ENCODE results near the gene CPPED1. TPM values are rescaled to one million over a fixed set of nuclear protein-coding genes. Genes with fewer than 3 reads are reported as not detected.

CPPED1 gene
- total RNA-seq, 2 experiments from 2014 or later: 1.4 to 2.3 TPM

DNA sequence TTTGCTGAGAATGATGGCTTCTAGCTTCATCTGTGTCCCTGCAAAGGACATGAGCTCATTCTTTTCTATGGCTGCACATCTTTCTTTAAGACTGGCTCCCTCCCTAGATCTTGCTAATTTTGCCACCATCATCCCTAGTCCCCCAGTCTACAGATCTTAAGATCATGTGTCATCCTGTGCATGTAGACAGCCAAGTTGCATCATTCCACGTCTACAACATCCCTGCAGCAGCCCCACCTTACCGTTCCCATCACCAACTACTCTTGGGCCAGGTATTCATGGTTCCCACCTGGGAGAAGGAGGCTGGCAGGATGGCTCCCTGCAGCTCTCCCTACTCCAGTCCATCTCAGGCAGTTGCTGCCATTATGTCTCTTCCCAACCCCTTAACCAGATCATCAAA lies 12.3 kb downstream of the CPPED1 start:
- Histone ChIP-seq H3K36me3 (ENCODE audit: insufficient read depth, low read length) (no peaks in the 10 kb centered on the region), H3K4me3 (ENCODE audit: low read length) (no peak overlapping the region), H3K9me3 (ENCODE audit: control insufficient read depth in 1 of 2, insufficient read depth in 1 of 2, low read length in 2 of 2) (peaks cover 0 to 3% of the 10 kb centered on the region in 2 experiments), H3K27me3 (ENCODE audit: control insufficient read depth in 1 of 2, insufficient read depth in 2 of 2, low read length in 2 of 2) (no peaks in the 10 kb centered on the region), H3K4me1 (ENCODE audit: insufficient read depth, low read length) (no peaks in the 10 kb centered on the region), H3K27ac (ENCODE audit: low read depth in 1 of 2, low read length in 2 of 2) (no peak overlapping the region)
- DNase-seq (no peak), ATAC-seq (ENCODE audit: poor library complexity) (no peak)
- no peaks in the 10 kb centered on the region for H3K27me3 Mint-ChIP-seq
- no peaks in the 10 kb centered on the region for H3K4me1 Mint-ChIP-seq (ENCODE audit: low read depth)
- POLR2A ChIA-PET: no interaction called here
- TF ChIP-seq, protein P1, sequence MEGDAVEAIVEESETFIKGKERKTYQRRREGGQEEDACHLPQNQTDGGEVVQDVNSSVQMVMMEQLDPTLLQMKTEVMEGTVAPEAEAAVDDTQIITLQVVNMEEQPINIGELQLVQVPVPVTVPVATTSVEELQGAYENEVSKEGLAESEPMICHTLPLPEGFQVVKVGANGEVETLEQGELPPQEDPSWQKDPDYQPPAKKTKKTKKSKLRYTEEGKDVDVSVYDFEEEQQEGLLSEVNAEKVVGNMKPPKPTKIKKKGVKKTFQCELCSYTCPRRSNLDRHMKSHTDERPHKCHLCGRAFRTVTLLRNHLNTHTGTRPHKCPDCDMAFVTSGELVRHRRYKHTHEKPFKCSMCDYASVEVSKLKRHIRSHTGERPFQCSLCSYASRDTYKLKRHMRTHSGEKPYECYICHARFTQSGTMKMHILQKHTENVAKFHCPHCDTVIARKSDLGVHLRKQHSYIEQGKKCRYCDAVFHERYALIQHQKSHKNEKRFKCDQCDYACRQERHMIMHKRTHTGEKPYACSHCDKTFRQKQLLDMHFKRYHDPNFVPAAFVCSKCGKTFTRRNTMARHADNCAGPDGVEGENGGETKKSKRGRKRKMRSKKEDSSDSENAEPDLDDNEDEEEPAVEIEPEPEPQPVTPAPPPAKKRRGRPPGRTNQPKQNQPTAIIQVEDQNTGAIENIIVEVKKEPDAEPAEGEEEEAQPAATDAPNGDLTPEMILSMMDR (IDR thresholded peaks at IDR 0.05): no peak
- H3K36me3 Mint-ChIP-seq (ENCODE audit: low read depth): no peaks in the 10 kb centered on the region
- intact Hi-C loops (cut with DNase I, micrococcal nuclease): no loop called here
- CTCF ChIA-PET: no interaction called here
- H3K4me3 Mint-ChIP-seq: no peak overlapping the region
- no peak overlapping the region for H3K27ac Mint-ChIP-seq
- H3K9me3 Mint-ChIP-seq: no peaks in the 10 kb centered on the region

DNA sequence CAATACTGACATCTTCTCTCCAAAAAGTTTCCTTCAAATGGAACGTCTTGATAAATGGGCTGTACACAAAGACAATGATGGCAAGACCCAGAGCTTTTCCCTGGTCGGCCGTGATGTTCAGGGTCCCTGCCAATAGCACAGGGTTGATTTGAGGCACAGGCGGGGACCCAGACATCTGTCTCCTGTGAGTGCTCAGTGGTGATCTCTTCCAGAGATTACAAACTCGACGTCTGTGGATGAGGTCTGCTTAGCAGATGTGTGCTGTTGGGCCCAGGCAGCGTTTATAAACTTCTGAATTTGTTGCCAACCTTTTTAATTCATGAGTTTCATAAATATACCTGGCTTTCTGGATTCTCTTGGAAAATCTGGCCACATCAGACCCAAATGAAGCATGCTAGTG lies 14.9 kb downstream of the CPPED1 start:
- Histone ChIP-seq H3K36me3 (ENCODE audit: insufficient read depth, low read length) (no peaks in the 10 kb centered on the region), H3K9me3 (ENCODE audit: control insufficient read depth in 1 of 2, insufficient read depth in 1 of 2, low read length in 2 of 2) (peaks cover 0 to 3% of the 10 kb centered on the region in 2 experiments), H3K27ac (ENCODE audit: low read depth in 1 of 2, low read length in 2 of 2) (no peak overlapping the region), H3K4me1 (ENCODE audit: insufficient read depth, low read length) (no peaks in the 10 kb centered on the region), H3K4me3 (ENCODE audit: low read length) (no peak overlapping the region), H3K27me3 (ENCODE audit: control insufficient read depth in 1 of 2, insufficient read depth in 2 of 2, low read length in 2 of 2) (no peaks in the 10 kb centered on the region)
- no peak for DNase-seq
- Mint-ChIP-seq H3K27ac (no peak overlapping the region), H3K36me3 (ENCODE audit: low read depth) (no peaks in the 10 kb centered on the region), H3K9me3 (peaks cover 3% of the 10 kb centered on the region), H3K4me3 (no peak overlapping the region), H3K4me1 (ENCODE audit: low read depth) (no peaks in the 10 kb centered on the region), H3K27me3 (no peaks in the 10 kb centered on the region)
- ChIA-PET POLR2A (no interaction called here), CTCF (no interaction called here)
- TF ChIP-seq, protein P1 (IDR thresholded peaks at IDR 0.05): no peak
- no peak for ATAC-seq (ENCODE audit: poor library complexity)
- intact Hi-C loops (cut with DNase I, micrococcal nuclease): no loop called here

DNA sequence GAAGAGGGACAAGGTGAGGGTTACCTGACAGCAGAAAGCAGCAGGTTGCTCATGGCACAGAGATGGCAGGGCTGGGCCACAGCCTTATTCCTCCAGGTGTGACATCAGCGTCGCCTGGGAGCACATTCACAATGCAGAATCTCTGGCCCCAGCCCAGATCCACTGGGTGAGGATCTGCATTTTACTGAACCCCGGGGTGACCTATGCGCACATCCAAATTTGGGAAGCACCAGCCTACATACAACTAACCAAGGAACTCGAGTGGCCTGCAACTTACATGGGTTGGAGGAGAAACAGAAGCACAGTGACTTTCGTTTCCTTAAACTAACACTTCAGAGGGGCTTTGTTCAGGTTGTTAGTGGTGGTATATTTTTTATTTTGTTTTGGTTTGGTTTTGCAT lies 17.6 kb downstream of the CPPED1 start:
- H3K4me3 ChIP-seq (ENCODE audit: low read length): no peak overlapping the region
- Mint-ChIP-seq H3K9me3 (peaks cover 3% of the 10 kb centered on the region), H3K27ac (no peak overlapping the region), H3K4me3 (no peak overlapping the region), H3K36me3 (ENCODE audit: low read depth) (peaks cover 7% of the 10 kb centered on the region), H3K27me3 (no peaks in the 10 kb centered on the region), H3K4me1 (ENCODE audit: low read depth) (no peaks in the 10 kb centered on the region)
- ChIA-PET CTCF (no interaction called here), POLR2A (no interaction called here)
- TF ChIP-seq, protein P1 (IDR thresholded peaks at IDR 0.05): no peak
- DNase-seq (no peak), ATAC-seq (ENCODE audit: poor library complexity) (no peak)
- peaks cover 8% of the 10 kb centered on the region for H3K4me1 ChIP-seq (ENCODE audit: insufficient read depth, low read length)
- no peaks in the 10 kb centered on the region for H3K27me3 ChIP-seq (ENCODE audit: control insufficient read depth in 1 of 2, insufficient read depth in 2 of 2, low read length in 2 of 2)
- H3K27ac ChIP-seq (ENCODE audit: low read depth in 1 of 2, low read length in 2 of 2): no peak overlapping the region
- no peaks in the 10 kb centered on the region for H3K36me3 ChIP-seq (ENCODE audit: insufficient read depth, low read length)
- H3K9me3 ChIP-seq (ENCODE audit: control insufficient read depth in 1 of 2, insufficient read depth in 1 of 2, low read length in 2 of 2): peaks cover 0 to 3% of the 10 kb centered on the region in 2 experiments
- intact Hi-C loops (cut with DNase I, micrococcal nuclease): no loop called here

Data from CD4-positive, alpha-beta T cell (primary cell).